Esophagus squamous epithelium (tissue), 4 donors: Measurements from ENCODE around the gene CSNK2B.

Source experiments
- POLR2A ChIP-seq, 4 donors: fragments of 450-650 bp; IDR thresholded peaks; one replicate each; pipeline ENCODE4 v1.6.1; 2017; ENCODE audit warnings: antibody characterized with exemption in 4 of 4, mild to moderate bottlenecking in 4 of 4, moderate library complexity in 3 of 4
- TF ChIP-seq, protein P1 (sequence below), 6 experiments: fragments of 450-650 bp in 4 of 6; fragments of 200-600 bp in 2 of 6; sonication (generic) in 2 of 6; IDR thresholded peaks; one replicate each; pipeline ENCODE4 v1.5.1; 2016 to 2019; ENCODE audit warnings: antibody characterized with exemption in 6 of 6, mild to moderate bottlenecking in 4 of 6, moderate library complexity in 4 of 6

DNA sequence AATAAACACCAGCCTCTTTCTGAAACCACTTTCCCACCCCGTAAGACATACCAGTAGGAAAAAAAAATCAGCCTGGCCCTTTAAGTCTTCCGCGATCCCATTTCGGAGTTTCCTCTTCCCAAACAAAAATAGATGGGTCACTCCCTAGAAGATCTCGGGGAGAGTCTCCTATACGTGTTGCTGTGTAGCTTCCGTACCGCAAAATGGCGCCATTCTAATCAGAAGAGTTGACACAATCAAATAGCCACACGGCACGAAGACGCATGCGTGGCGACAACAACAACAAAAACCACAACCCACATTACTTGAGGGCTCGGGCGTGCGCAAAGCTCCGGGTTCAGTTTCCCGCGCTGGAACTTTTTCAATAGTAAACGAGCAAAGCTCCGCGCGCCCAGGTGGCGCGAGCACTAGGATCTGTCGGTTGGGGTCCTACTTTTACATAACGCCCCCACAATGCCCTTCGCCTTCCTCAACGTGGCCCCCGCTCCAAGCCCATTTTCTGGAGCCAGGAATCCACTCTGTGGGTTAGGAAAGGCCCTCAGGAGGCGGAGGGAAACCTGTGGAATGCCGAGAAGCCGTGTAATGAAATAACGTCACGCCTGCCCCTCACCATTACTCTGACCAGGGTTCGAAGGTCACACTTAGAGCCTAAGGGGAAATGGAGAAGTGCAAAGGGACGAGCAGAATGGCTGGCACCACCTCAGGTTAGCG lies 935 bp upstream of the CSNK2B start, which contains the start of gene GPANK1:
- TF ChIP-seq, protein P1, sequence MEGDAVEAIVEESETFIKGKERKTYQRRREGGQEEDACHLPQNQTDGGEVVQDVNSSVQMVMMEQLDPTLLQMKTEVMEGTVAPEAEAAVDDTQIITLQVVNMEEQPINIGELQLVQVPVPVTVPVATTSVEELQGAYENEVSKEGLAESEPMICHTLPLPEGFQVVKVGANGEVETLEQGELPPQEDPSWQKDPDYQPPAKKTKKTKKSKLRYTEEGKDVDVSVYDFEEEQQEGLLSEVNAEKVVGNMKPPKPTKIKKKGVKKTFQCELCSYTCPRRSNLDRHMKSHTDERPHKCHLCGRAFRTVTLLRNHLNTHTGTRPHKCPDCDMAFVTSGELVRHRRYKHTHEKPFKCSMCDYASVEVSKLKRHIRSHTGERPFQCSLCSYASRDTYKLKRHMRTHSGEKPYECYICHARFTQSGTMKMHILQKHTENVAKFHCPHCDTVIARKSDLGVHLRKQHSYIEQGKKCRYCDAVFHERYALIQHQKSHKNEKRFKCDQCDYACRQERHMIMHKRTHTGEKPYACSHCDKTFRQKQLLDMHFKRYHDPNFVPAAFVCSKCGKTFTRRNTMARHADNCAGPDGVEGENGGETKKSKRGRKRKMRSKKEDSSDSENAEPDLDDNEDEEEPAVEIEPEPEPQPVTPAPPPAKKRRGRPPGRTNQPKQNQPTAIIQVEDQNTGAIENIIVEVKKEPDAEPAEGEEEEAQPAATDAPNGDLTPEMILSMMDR (IDR thresholded peaks at IDR 0.05), result no peak
- peak in 3 of 4 donors; percentile 33 to 69 (median 49) for TF ChIP-seq POLR2A (IDR thresholded peaks at IDR 0.05)
